GM15510 (cell line): Measurements from ENCODE around the gene NARS2.
A peak's percentile ranks its signal among the peaks of the same experiment; 100 is the strongest.

Source experiments
- POLR2A ChIP-seq: IDR thresholded peaks from 3 replicates; pipeline ENCODE4 v1.6.1; 2011; ENCODE audit warnings: borderline replicate concordance; ENCODE audit not compliant: insufficient read length; ENCODE audit errors: extremely low read depth

The NARS2 gene

GRCh38 chr11:78574386-78575381, at the start of gene NARS2:
Gene NARS2 (minus strand): TSS chr11:78574864. CDS start chr11:78574488, 376 bp downstream.
- peak; percentile 81 for TF ChIP-seq POLR2A

- no peak for TF ChIP-seq POLR2A
These were observed 48.0 kb upstream of the NARS2 start for GRCh38 chr11:78622666-78623065.

DNA sequence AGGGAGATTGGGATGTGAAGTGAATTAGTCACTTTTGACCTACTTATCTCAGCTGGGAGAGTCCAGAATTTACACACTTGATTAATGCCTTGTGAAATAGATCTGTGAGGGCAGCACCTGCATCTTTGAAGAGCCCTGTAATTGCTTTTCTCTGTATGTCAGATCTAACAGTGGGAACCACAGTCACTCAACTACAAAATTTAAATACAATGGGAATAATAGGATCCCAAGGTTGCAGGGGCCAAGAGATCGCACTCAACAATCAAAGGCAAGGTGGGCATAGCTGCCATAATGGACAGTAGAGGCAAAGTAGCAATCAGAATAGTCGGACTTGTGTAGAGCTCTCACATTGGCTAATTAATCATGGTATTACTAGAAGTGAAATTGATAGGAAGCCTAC, 45.5 kb upstream of the NARS2 start:
- TF ChIP-seq POLR2A = no peak

DNA sequence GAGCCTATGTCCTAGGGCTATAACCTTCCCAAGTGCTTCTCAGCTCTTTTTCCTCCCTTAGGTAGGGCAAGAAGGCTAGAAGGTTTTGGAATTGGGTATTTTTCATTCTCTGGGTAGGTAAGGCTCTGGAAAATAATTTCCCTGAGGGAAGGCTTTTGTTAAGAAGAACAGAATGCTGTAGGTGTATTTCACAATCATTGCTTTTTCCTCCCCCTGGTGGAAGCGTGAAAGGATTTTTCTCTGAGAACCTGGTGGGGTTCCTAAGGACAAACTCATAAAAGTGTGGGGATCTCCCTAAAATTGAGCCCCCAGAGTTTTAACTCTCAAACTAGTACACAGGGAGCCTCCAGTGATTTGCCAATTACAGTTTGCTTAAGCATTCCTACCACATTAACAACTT, 41.1 kb upstream of the NARS2 start:
- TF ChIP-seq POLR2A = no peak

- no peak for TF ChIP-seq POLR2A
These were observed 38.7 kb upstream of the NARS2 start for GRCh38 chr11:78613378-78613813.

- TF ChIP-seq POLR2A = no peak
These were observed 38.2 kb upstream of the NARS2 start for GRCh38 chr11:78612721-78613377.

- TF ChIP-seq POLR2A = no peak
These were observed 33.0 kb upstream of the NARS2 start for GRCh38 chr11:78607696-78608095.

DNA sequence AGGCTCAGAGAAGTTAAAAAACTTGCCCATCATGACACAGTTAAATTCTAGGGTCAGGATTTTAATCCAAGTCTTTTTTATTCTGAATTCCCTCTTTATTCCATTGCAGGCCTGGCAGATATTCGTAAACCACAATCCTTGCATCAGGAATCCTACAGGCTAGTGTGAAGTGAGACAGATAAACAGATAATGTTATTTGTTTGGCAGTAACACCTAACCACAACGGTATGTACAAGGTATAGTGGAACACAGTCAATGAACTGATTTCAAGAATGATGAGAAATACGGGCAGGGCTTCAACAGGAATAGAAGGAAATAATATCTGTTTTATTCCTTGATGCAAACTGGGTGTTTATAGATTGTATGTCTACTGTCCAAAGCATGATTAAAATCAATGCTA, 32.0 kb upstream of the NARS2 start:
- TF ChIP-seq POLR2A = no peak

DNA sequence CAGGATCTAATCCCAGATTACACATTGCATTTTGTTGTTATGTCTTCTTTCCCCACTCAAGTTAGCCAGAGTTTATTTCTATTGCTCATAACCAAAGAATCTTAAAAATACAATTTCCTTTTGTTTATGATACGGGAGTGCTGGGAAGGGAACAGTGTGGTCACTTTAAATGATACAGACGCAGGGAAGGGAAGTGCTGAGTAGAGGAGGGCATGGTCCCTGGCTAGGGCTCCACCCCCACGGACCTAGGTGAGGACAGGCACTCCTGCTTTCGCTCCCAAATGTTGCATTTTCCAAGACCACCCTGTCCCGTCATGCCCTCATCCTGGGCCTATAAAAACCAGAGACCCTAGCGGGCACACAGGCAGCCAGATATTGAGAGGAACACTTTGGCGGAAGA, 30.6 kb upstream of the NARS2 start:
- no peak for TF ChIP-seq POLR2A

DNA sequence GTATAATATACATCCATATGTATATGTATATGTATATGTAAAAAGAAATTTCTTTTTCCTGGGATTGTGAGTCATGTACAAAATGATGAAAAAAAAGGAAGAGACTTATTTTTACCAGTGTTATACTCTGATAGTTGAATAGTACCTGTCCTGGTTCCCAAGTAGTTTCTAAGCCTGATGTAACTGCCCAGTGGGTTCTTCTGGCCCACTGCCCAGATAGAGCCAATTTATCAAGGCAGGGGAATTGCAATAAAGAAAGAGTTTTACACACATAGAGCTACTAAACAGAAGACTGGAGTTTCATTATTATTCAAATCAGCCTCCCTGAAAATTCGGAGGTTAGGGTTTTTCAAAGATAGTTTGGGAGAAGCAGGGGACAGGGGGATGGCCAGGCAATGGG, 29.1 kb upstream of the NARS2 start:
- no peak for TF ChIP-seq POLR2A

DNA sequence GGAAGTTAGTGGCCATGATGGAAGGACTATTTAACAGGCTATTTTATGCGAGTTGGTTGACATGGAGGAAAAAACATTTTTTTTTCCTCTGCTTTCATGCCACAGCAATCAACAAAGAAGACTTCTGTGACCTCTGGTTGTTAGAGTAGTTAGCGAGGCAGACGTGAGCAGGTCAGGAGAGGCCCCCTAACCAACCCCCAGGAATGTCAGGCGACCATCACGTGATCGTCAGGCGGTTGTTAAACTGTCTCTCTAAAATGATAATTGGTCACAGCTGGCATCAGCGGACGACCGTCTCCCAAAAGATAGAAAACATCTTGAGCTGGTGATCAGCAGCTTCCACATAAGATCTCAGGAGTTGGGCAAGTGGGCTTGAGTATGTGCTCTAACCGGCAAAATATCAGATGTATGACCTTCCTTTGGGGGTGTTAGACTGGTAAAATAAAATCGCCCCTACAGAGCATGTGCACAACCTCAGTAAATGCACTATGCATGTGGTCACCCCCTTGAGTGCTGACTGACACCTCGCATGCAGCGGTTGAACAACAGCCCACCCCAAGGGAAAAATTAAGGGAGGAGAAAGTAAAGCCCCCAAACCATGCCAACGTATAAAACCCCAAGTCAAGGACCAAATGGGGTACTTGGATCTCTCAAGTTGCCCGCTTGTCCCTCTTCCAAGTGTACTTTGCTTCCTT, 20.9 kb upstream of the NARS2 start:
- TF ChIP-seq POLR2A = no peak

- no peak for TF ChIP-seq POLR2A
These were observed 20.1 kb upstream of the NARS2 start for GRCh38 chr11:78594814-78595213.

- no peak for TF ChIP-seq POLR2A
These were observed 13.9 kb upstream of the NARS2 start for GRCh38 chr11:78588517-78588916.

- no peak for TF ChIP-seq POLR2A
These were observed 12.8 kb upstream of the NARS2 start for GRCh38 chr11:78587446-78587845.

DNA sequence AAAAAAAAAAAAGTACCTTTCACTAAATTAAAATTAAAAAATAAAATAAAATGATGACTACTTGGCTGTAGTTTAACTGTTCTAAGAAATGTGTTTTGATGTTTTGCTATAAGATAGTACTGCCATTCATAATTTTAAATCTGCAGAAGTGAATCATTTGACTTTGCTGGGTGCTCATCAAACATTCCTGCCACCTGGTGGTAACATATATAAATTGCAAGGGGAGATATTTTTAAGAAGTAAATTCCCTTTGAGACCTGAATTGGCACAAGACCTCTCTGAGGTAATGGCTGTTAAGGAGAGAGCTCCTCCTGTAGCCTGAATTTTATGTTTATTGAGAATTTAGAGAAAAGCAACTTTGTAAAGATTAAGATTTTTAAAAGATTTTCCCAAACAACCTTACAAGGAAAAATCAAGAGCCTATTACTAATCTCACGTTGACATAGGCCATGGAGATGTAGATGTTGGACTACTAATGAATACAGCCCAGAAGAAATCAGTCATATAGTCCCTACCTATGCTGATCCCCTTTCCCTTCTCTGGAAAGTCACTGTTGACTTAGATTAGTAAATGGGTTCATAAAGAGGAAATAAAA, 11.9 kb upstream of the NARS2 start:
- no peak for TF ChIP-seq POLR2A

DNA sequence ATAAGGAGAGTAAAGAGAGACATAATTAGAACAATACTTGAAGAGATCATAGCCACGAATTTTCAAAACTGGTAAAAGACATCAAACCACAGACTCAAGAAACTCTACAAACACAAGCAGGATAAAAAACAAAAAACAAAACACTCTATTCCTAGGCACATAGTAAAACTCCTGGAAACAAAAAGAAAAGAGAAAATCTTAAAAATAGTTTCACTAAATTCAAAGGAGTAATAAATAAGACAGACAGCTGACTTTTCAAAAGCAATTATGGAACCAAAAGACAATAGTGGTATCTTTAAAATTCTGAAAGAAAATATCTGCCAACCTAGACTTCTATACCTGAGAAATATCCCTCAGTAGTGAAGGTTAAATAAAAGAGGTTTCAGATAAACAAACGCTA, 9.2 kb upstream of the NARS2 start:
- no peak for TF ChIP-seq POLR2A

DNA sequence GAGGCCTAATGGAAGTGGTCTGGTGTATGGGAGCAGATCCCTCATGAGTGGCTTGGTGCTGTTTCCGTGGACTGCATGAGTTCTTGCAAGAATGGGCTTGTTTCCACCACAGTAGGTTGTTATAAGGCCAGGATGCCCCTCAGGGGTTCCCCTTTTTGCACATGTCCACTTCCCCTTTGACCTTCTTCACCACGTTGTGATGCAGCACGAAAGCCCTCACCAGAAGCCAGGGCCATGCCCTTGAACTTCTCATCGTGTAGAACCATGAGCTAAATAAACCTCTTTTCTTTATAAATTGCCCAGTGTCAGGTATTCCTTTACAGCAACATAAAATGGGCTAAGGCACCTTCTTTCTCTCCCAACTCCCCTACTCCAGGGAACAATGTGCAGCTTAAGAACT, 2.8 kb upstream of the NARS2 start:
- TF ChIP-seq POLR2A = no peak
